Liver (tissue), 9 donors: ENCODE data around the gene TOM1L2. TPM values are rescaled to one million over a fixed set of nuclear protein-coding genes. Genes with fewer than 3 reads are reported as not detected.

ENCODE experiments used
- DNase-seq: peaks from one replicate; pipeline ENCODE4 v3.0.0-alpha.2; 2017; ENCODE audit warnings: low spot score
- H3K27ac ChIP-seq, 2 donors: one replicate each; pipeline ENCODE4 v1.7.0; 2013; ENCODE audit warnings: inconsistent platforms in 2 of 2, low read length in 2 of 2, control low read depth in 1 of 2, low read depth in 1 of 2, mild to moderate bottlenecking in 1 of 2
- H3K27me3 ChIP-seq, 4 donors: one replicate each; pipeline versions ENCODE4 v1.6.1 to v1.7.0; 2013; ENCODE audit warnings: low read length in 3 of 4, inconsistent platforms in 1 of 4, mild to moderate bottlenecking in 1 of 4, moderate library complexity in 1 of 4; ENCODE audit not compliant: control insufficient read depth in 4 of 4, insufficient read depth in 4 of 4
- H3K36me3 ChIP-seq, 4 donors: one replicate each; pipeline versions ENCODE4 v1.6.1 to v1.7.0; 2013; ENCODE audit warnings: low read length in 3 of 4, mild to moderate bottlenecking in 3 of 4, low read depth in 1 of 4, moderate library complexity in 1 of 4; ENCODE audit not compliant: control insufficient read depth in 4 of 4, insufficient read depth in 3 of 4
- H3K4me1 ChIP-seq, 4 donors: one replicate each; pipeline versions ENCODE4 v1.6.1 to v1.7.0; 2013; ENCODE audit warnings: low read length in 3 of 4, mild to moderate bottlenecking in 3 of 4, moderate library complexity in 1 of 4; ENCODE audit not compliant: control insufficient read depth in 4 of 4, insufficient read depth in 4 of 4
- H3K4me3 ChIP-seq, 3 donors: one replicate each; pipeline versions ENCODE4 v1.6.1 to v1.7.0; 2013; ENCODE audit warnings: low read length in 3 of 3, control low read depth in 1 of 3, low read depth in 1 of 3, mild to moderate bottlenecking in 1 of 3
- H3K9ac ChIP-seq, 2 donors: one replicate each; pipeline ENCODE4 v1.7.0; 2013; ENCODE audit warnings: low read length in 2 of 2, mild to moderate bottlenecking in 2 of 2, moderate library complexity in 2 of 2, control low read depth in 1 of 2, low read depth in 1 of 2
- H3K9me3 ChIP-seq, 4 donors: one replicate each; pipeline versions ENCODE4 v1.6.1 to v1.7.0; 2013; ENCODE audit warnings: low read length in 3 of 4; ENCODE audit not compliant: control insufficient read depth in 4 of 4
- FOXA1 ChIP-seq: IDR thresholded peaks from 2 replicates; pipeline ENCODE4 v1.6.1; 2016; ENCODE audit warnings: antibody characterized with exemption
- FOXA2 ChIP-seq: IDR thresholded peaks from 2 replicates; pipeline ENCODE4 v1.6.1; 2016; ENCODE audit warnings: antibody characterized with exemption
- GABPA ChIP-seq, 2 donors: IDR thresholded peaks in 1 of 2; conservative IDR thresholded peaks in 1 of 2; 2 replicates each; pipeline ENCODE4 v1.6.1; 2016; ENCODE audit warnings: antibody characterized with exemption in 2 of 2, mild to moderate bottlenecking in 1 of 2, moderate library complexity in 1 of 2
- HNF4A ChIP-seq, 2 donors: conservative IDR thresholded peaks; 2 replicates each; pipeline ENCODE4 v1.6.1; 2016; ENCODE audit warnings: antibody characterized with exemption in 2 of 2, mild to moderate bottlenecking in 2 of 2
- HNF4G ChIP-seq: IDR thresholded peaks from 2 replicates; pipeline ENCODE4 v1.6.1; 2016; ENCODE audit warnings: antibody characterized with exemption
- JUND ChIP-seq, 2 donors: IDR thresholded peaks; 2 replicates each; pipeline ENCODE4 v1.6.1; 2016; ENCODE audit warnings: antibody characterized with exemption in 2 of 2
- NR2F2 ChIP-seq: IDR thresholded peaks from 2 replicates; pipeline ENCODE4 v1.6.1; 2016; ENCODE audit warnings: antibody characterized with exemption
- RAD21 ChIP-seq, 2 donors: IDR thresholded peaks; 2 replicates each; pipeline ENCODE4 v1.6.1; 2016; ENCODE audit warnings: antibody characterized with exemption in 2 of 2, mild to moderate bottlenecking in 2 of 2
- RXRA ChIP-seq, 2 donors: IDR thresholded peaks; 2 replicates each; pipeline ENCODE4 v1.6.1; 2017 to 2018; ENCODE audit warnings: antibody characterized with exemption in 2 of 2, mild to moderate bottlenecking in 1 of 2
- YY1 ChIP-seq: IDR thresholded peaks from 2 replicates; pipeline ENCODE4 v1.6.1; 2016; ENCODE audit warnings: antibody characterized with exemption, mild to moderate bottlenecking
- WGBS: extraction: QIAGEN DNeasy Blood & Tissue Kit; methylation state at CpG from one replicate; pipeline ENCODE4 v1.1.7; 2013; 5-methylcytosine and 5-hydroxymethylcytosine counted together
- polyA plus RNA-seq, 2 donors: library from polyadenylated mRNA; stranded (reverse) in 1 of 2; unstranded in 1 of 2; fragments of 200-250 nt in 1 of 2; fragments of >200 nt in 1 of 2; fragmentation: Nextera tagmentation in 1 of 2; extraction: Ambion mirVana in 1 of 2; gene quantifications; one replicate each; pipeline versions ENCODE4 v1.2.1 to v1.2.3, GENCODE V29; 2013 to 2015
- total RNA-seq, 2 donors: library from RNA; depleted of rRNA; stranded (reverse); fragments of >200 nt; gene quantifications; one replicate each; pipeline ENCODE4 v1.2.3, GENCODE V29; 2014
- TF ChIP-seq, protein P1 (sequence below): IDR thresholded peaks from 2 replicates; pipeline ENCODE4 v1.6.1; 2016; ENCODE audit warnings: antibody characterized with exemption
- TF ChIP-seq, protein P2 (sequence below): IDR thresholded peaks from 2 replicates; pipeline ENCODE4 v1.6.1; 2016; ENCODE audit warnings: antibody characterized with exemption
- TF ChIP-seq, protein P3 (sequence below): fragments of 150-350 bp; IDR thresholded peaks from 2 replicates; pipeline ENCODE4 v1.5.1; 2017; ENCODE audit warnings: improper control_type of control experiment, low read depth, low read length; ENCODE audit not compliant: missing input control
- TF ChIP-seq, protein P4 (sequence below): IDR thresholded peaks from 2 replicates; pipeline ENCODE4 v1.6.1; 2016; ENCODE audit warnings: antibody characterized with exemption, mild to moderate bottlenecking
- TF ChIP-seq, protein P5 (sequence below): IDR thresholded peaks from 2 replicates; pipeline ENCODE4 v1.6.1; 2016; ENCODE audit warnings: antibody characterized with exemption
- donor health status: healthy.
- donor health status: healthy.
- donor health status: healthy.
- donor health status: healthy.
- donor health status: healthy.

Gene TOM1L2
- total and polyA plus RNA-seq, 4 donors: 5.0 to 24.0 (median 9.3) TPM

DNA sequence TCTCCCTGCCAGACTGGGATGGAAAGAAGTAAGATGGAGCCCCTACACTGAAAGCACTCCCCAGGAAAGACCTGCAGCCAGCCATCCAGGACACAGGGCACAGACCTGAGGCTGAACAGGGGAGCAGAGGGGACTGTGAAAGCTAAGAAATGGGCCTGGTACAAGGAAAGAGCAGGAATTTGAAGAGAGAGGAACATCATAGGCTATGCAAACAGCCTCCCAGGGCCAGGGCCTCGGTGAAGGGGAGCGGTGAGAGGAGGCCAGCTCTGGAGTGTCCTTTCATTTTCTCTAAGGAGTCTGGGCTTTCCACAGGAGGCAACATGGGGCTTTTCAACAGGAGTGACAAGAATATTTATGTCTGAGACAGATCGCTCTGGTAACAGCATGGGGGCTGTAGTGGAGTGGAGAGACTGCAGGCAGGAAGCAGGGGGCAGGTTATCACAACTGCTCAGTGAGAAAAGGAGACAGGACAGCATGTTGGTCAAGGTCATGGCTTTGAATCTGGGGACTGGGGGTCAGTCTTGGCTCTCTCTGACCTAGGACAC, 50.1 kb downstream of the TOM1L2 start:
- WGBS: 73% methylated on average over 3 of the region's 3 CpGs
- no peak for DNase-seq

DNA sequence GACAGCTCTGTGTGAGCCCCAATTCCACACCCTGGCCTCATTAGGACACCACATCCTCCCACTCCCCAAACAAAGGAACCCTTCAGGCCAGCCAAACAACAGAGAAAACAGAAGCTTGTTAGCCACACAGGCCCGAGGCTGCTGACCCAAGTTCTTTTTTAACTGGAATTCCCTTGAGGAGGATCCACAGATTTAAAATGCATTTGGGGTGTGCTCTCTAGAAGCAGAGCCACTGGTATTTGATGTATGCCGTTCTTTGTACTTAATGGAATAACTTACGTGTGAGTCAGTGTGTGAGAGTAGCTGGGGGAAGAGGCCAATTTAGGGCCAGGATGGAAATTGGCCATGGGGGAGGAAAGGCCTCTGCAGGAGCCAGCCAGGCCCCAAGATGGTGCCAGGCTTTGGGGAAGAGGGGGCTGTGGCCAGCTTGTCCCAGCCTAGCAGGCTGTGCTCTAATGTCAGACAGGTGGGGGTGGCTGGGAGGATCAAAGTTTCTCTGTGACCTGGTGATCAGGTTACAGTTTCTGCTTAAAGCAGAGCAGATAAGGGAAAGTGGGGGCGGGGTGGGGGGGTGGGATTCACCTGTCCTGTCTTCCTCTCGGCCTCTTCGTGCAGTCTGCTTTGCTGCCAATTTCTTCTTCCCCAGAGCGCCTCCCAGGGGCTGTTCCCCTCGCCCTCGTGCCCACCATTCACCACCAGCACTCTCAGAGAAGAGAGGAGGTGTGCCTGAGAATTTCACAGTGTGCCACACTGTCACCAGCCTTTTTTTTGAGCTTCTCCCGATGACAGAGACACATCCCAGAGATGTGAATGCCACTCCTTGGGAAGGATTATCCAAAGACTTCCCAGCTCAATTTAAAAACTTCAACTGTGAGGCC, 50.8 kb downstream of the TOM1L2 start:
- no peaks in the 10 kb centered on the region for H3K27me3 ChIP-seq
- no peak overlapping the region for H3K27ac ChIP-seq
- no peak for DNase-seq
- peak overlapping the region in 1 of 2 donors; percentile 47 for H3K9ac ChIP-seq
- TF ChIP-seq, protein P1, sequence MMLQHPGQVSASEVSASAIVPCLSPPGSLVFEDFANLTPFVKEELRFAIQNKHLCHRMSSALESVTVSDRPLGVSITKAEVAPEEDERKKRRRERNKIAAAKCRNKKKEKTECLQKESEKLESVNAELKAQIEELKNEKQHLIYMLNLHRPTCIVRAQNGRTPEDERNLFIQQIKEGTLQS: no peak
- TF ChIP-seq YY1 (no peak), JUND (IDR thresholded peaks at IDR 0.05) (no peak), FOXA1 (no peak), HNF4G (no peak), HNF4A (conservative IDR thresholded peaks at IDR 0.05) (no peak), GABPA (IDR thresholded peaks at IDR 0.05 in 1 of 2, conservative IDR thresholded peaks at IDR 0.05 in 1 of 2) (no peak), RAD21 (IDR thresholded peaks at IDR 0.05) (no peak), FOXA2 (no peak), RXRA (IDR thresholded peaks at IDR 0.05) (no peak)
- TF ChIP-seq, protein P2, sequence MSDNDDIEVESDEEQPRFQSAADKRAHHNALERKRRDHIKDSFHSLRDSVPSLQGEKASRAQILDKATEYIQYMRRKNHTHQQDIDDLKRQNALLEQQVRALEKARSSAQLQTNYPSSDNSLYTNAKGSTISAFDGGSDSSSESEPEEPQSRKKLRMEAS: no peak
- TF ChIP-seq, protein P3, sequence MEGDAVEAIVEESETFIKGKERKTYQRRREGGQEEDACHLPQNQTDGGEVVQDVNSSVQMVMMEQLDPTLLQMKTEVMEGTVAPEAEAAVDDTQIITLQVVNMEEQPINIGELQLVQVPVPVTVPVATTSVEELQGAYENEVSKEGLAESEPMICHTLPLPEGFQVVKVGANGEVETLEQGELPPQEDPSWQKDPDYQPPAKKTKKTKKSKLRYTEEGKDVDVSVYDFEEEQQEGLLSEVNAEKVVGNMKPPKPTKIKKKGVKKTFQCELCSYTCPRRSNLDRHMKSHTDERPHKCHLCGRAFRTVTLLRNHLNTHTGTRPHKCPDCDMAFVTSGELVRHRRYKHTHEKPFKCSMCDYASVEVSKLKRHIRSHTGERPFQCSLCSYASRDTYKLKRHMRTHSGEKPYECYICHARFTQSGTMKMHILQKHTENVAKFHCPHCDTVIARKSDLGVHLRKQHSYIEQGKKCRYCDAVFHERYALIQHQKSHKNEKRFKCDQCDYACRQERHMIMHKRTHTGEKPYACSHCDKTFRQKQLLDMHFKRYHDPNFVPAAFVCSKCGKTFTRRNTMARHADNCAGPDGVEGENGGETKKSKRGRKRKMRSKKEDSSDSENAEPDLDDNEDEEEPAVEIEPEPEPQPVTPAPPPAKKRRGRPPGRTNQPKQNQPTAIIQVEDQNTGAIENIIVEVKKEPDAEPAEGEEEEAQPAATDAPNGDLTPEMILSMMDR: no peak
- TF ChIP-seq, protein P4, sequence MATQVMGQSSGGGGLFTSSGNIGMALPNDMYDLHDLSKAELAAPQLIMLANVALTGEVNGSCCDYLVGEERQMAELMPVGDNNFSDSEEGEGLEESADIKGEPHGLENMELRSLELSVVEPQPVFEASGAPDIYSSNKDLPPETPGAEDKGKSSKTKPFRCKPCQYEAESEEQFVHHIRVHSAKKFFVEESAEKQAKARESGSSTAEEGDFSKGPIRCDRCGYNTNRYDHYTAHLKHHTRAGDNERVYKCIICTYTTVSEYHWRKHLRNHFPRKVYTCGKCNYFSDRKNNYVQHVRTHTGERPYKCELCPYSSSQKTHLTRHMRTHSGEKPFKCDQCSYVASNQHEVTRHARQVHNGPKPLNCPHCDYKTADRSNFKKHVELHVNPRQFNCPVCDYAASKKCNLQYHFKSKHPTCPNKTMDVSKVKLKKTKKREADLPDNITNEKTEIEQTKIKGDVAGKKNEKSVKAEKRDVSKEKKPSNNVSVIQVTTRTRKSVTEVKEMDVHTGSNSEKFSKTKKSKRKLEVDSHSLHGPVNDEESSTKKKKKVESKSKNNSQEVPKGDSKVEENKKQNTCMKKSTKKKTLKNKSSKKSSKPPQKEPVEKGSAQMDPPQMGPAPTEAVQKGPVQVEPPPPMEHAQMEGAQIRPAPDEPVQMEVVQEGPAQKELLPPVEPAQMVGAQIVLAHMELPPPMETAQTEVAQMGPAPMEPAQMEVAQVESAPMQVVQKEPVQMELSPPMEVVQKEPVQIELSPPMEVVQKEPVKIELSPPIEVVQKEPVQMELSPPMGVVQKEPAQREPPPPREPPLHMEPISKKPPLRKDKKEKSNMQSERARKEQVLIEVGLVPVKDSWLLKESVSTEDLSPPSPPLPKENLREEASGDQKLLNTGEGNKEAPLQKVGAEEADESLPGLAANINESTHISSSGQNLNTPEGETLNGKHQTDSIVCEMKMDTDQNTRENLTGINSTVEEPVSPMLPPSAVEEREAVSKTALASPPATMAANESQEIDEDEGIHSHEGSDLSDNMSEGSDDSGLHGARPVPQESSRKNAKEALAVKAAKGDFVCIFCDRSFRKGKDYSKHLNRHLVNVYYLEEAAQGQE: no peak
- TF ChIP-seq, protein P5, sequence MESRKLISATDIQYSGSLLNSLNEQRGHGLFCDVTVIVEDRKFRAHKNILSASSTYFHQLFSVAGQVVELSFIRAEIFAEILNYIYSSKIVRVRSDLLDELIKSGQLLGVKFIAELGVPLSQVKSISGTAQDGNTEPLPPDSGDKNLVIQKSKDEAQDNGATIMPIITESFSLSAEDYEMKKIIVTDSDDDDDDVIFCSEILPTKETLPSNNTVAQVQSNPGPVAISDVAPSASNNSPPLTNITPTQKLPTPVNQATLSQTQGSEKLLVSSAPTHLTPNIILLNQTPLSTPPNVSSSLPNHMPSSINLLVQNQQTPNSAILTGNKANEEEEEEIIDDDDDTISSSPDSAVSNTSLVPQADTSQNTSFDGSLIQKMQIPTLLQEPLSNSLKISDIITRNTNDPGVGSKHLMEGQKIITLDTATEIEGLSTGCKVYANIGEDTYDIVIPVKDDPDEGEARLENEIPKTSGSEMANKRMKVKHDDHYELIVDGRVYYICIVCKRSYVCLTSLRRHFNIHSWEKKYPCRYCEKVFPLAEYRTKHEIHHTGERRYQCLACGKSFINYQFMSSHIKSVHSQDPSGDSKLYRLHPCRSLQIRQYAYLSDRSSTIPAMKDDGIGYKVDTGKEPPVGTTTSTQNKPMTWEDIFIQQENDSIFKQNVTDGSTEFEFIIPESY: no peak
- 65% methylated on average over 10 of the region's 10 CpGs for WGBS
- H3K4me1 ChIP-seq: peaks cover 0 to 28% (median 21%) of the 10 kb centered on the region in 4 donors
- H3K36me3 ChIP-seq: no peaks in the 10 kb centered on the region
- no peak overlapping the region for H3K4me3 ChIP-seq
- no peaks in the 10 kb centered on the region for H3K9me3 ChIP-seq

More for the DNA sequence above, 50.1 kb downstream of the TOM1L2 start:
- Histone ChIP-seq H3K4me1 (peaks cover 2 to 35% (median 26%) of the 10 kb centered on the region in 4 donors), H3K27me3 (no peaks in the 10 kb centered on the region), H3K9ac (no peak overlapping the region), H3K36me3 (no peaks in the 10 kb centered on the region), H3K9me3 (no peaks in the 10 kb centered on the region), H3K4me3 (no peak overlapping the region), H3K27ac (no peak overlapping the region)
- TF ChIP-seq HNF4A (conservative IDR thresholded peaks at IDR 0.05) (no peak), NR2F2 (peak; percentile 25), HNF4G (no peak)
